ENCODE data around the gene TTC7B.

TTC7B gene

DNA sequence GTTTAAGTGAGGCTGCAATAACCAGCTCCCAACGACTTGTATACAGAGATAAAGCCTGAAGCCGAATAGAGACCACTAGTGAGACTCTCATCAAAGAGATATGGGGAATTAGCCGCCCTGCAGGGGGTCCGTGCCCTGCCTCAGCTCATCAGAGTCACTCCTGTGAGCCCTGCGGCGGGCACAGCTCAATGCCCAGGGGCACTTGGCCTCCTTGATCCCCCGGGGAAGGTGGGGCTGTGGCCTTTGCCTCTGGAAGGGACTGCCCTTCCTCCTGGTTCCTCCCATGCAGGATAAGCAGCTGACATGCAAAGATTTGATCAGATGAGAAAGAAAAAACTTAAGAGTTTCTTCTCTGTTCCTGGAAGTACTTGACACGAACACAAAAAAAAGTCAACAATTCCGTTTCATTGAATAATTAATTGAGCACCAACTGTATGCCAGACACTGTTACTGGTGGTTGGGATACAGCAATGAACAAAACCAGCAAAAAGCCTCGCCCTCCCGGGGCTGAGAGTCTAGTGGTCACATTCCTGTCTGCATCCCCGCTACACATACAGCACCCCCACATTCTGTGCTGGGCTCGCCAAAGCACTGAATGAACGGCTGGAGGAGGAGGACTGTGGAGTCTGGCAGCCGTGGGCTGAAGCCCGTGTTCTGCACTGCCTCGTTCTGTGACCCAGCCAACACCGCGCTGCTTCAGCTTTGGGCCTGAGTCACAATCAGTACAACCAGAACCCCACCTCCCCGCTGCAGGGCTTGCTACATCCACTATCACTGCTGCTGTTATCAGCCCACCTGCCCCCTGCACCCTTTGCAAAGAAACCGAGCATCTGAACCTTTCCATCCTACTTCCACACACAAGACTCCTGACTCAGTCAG lies 10.3 kb downstream of the TTC7B start:
- no peak for DNase-seq (ENCODE audit: low spot score)

DNA sequence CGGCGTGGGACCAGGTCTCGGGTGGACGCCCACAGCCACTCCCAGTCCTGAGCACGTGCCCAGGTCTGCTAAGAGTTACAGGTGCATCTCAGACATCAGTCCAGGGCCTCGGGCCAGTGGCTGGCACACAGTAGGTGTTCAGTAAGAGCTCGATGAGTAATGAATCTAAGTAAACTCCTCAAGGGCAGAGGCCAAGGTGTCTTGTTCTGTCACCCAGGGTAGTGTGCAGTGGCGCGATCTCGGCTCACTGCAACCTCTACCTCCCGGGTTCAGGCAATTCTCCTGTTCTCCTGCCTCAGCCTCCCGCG lies 11.2 kb downstream of the TTC7B start:
- DNase-seq (ENCODE audit: low spot score), result no peak

DNA sequence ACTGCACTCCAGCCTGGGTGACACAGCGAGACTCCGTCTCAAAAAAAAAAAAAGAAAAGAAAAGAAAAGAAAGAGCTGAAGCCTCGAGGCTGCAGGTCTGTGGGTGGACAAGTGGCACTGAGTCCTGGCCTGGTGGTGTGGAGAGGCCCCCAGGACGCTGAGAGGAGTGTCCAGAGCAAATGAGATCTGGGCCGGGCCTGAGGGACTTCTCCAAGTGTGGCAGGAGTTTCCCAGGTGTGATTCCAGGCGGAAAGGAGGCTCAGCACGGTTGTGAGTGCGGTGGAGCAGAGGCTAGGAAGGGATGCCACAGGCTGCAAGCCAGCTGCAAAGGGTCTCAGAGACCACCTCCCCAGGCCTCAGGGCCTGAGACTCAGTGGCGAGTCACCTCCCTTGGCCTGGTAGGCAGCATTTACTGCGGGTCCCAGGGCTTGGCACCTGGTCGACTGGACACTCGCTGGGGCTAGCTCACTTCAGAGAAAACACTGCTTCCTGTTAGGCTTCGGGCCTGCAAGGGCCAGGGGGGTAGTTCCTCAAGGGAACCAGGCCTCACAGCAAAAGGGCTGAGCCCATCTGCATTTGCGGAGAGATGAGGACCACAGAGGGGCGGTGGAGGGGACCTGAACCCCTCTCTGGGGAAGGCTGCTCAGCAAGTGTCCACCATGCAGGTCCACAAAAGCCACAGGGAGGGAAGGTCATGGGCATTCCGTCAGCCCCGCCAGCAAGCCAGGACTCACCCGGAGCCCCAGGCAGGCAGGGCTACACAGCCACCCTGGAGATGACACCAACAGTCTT lies 11.7 kb downstream of the TTC7B start:
- no peak for DNase-seq (ENCODE audit: low spot score)

DNA sequence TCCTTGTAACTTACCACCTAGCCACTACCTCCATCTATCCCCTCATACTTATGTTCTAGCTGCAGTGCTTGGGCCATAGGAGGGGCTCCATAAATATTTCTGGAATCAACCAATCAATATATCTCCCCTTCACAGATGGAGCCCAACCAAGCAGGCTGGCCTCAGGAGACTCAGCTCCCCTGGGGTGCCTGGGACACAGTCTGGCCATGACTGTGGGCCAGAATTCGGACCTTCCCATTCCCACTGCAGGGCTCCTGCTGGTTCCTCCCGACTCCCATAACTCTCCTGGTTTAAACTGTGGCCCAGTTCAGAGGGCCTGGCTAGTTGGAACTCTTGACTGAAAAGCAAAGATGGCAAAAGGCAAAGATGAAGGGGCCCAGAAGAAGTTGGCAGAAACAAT lies 13.0 kb downstream of the TTC7B start:
- no peak for DNase-seq (ENCODE audit: low spot score)

DNA sequence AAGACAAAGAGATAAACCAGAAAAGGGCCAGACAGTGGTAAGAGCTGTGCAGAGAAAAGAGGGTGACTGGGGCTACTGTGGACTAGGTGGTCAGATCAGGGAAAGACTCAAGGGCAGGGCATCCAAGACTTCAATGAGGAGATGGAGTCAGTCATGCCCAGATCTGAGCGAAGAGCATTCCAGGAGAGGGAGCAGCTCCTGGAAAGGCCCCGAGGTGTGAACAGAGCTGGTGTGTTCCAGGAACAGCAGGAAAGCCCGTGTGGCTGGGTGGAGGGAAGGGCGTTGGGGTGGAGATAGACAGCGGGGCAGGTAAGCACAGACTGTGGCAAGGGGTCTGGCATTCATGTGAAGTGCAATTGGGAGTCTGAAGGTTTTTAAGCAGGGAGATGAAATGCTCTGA lies 16.8 kb downstream of the TTC7B start:
- no peak for DNase-seq (ENCODE audit: low spot score)

DNA sequence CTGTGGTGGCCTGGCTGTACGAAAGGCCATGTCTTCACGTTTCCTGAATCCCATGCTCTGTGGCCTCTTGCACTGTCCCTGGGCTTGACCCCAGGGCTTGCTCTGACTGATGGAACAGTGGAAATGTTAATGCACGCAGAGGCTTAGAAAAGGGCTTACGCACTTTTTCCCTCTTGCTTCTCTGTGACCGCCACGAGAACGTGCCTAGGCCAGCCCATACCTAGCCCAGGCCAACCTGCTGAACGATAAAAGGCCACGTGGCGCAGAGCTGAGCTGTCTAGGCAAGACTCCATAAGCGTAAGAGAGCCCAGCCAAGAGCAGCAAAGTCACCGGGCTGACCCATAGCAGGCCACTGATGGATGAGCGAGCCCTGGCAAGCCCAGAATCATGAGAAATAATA lies 18.3 kb downstream of the TTC7B start:
- DNase-seq (ENCODE audit: low spot score), result no peak

DNA sequence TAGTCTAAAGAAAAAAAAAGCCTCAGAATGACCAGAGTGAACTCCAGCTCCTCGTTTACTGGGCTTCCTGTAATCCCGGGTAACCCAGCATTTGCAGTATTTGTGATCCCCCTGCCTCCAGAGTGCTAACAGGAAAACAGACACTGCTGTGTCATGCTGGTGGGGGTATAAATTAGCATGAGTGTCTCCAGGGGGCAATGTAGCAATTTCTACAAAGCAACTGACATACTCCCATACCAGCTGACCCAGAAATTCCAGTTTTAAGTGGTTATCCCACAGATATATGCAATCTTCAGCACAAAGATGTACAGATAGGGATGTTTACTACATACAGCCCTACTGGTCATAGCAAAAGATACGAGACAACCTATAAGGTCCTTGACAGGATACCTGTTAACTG lies 18.8 kb downstream of the TTC7B start:
- DNase-seq (ENCODE audit: low spot score), result no peak

DNA sequence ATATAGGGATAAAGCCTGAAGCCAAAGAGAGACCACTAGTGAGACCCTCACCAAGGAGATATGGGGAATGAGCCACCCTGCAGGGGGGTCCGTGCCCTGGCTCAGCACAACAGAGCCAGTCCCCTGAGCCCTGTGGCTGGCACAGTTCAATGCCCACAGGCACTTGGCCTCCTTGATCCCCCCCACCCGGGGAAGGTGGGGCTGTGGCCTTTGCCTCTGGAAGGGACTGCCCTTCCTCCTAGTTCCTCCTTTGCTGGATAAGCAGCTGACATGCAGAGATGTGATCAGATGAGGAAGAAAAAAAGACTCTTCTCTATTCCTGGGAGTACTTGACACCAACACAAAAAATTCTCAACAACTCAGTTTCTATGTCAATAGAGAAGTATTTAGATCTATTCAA lies 19.9 kb downstream of the TTC7B start:
- DNase-seq (ENCODE audit: low spot score), result no peak

DNA sequence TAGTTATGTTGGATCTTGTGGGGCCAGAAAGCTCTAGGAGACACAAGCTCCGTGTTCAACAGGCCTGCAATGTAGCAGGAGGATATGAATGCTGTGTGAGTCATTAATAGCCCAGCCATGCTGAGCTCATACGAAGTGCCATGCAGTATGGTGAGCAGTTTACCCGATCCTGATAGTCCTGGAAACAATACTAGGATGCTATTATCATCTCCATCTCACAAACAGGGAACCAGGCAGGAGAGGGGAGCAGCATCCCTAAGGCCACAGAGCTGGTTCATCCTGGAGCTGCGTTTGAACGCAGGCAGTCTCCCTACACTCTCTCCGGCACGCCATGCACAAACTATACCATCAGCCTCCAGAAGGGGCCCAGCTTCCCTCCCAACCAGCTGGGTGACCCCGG lies 20.5 kb downstream of the TTC7B start:
- no peak for DNase-seq (ENCODE audit: low spot score)

DNA sequence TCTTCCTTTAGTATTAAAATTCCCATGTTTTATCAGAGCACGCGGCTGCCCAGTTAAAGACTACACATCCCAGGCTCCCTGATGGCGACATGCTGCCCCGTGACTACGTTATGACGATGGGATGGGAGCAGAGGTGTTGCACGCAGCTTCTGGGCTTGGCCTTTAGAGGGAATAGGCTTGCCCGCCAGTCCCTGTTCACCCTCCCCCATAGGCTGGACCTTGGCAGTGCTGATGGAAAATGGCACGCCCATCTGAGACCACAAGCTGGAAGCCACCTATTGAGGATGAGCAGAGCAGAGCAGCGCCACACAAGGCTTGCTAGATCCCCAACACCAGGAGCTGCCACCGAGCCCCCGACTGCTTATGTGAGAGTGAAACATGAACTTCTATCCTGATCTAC lies 24.7 kb downstream of the TTC7B start:
- DNase-seq (ENCODE audit: low spot score), result no peak

DNA sequence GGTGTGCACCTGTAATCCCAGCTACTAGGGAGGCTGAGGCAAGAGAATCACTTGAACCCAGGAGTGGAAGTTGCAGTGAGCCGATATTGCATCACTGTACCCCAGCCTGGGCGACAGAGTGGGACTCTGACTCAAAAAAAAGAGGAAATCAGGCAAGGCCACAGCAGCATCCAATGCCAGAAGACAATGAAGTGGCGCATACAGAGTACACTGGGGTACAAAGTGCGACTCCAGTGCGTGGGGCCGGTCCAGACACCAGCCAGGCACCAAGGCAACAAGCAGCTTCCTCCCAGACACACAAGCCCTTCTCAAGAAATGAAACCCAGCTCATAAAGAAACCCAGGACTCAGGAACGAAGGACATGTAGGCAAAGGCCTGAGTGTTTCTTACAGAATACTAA lies 28.2 kb downstream of the TTC7B start:
- no peak for DNase-seq (ENCODE audit: low spot score)

DNA sequence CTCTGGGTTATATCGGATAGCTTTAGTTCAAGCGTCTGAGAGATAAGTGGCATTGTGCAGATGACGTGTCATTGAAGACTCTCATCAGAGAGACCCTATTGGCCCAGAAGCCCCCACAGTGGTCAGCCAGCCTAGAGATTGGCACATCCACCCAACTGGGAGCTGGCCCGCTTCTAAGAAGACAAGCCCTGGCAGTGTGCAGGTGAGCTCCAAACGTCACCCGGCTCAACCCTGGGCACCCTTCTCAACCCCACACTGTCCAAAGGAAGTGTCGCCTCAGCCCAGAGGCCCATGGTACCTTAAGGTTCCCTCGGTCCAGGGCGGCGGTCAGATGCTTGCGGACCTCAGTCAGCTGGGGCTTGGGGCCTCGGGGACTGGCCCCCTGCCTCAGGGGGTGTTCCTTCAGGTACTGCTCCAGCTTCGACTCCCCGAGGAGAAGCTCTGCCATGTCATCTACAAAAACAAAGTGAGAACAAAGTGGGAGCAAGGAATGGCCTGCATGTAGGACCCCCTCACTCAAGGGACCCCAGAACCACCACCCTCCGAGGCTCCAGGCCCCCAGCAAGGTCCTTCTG lies 30.3 kb downstream of the TTC7B start:
- no peak for DNase-seq (ENCODE audit: low spot score)

DNA sequence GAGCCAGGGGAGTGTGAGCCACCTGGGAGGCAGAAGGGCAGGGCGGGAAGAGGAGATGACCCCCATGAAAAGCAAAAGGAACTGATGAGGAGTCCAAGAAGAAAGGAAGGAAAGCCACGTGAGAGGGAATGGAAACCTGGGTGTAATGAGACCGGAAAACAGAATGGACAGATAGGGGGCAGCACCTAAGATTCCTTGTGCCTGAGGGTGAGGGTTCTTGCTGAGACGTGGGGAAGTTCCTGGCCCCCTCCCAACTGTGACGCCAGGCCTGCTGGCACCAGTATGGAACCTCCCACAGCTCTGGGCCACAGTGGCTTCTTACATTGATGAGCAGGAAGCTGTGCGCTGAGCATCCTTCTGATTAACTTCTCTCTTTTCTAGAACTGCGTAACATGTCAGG lies 30.8 kb downstream of the TTC7B start:
- no peak for DNase-seq (ENCODE audit: low spot score)

DNA sequence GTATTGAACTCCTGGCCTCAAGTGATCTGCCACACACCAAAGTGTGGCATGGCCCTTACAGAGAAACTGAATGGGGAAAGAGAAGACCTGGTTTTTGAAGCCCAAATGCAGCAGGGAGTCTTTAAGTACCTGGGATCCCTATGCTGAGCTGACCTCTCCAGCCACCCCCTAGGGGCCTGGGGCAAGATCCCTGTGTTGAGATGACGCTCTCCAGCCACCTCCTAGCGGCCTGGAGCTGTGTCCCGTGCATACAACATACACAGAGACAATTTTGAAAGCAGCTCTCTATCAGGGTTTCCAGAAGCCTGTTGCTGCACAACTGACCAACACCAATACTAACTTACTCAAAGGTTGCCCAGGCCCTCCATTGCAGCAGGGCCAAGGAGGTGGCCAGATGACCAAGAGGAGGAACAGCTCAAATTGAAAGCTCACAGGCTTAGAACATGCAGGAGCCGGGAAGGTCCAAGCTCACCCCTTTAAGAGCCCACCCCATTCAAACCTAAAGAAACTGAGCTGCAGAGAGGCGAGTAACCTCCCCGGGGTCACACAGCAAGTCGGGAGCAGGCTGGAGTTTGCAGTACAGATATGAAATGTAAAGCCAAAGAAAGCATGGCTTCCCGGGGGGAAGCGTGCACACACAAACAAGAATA lies 31.5 kb downstream of the TTC7B start:
- no peak for DNase-seq (ENCODE audit: low spot score)

DNA sequence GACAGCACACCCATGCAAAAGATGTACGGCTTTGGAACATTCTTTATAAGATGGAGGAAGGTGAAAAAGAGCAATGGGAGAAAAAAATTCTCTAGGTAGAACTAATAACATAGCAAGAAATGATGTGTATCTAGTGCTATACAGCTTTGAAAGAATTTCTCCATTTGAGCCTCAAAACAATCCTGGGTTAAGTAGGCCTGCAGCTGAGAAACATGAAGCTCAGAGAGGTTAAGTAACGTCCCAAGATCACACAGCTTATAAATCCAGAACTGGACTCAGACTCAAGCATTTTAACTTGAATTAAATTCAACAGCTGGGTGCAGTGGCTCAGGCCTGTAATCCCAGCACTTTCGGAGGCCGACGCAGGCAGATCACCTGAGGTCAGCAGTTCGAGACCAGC lies 32.9 kb downstream of the TTC7B start:
- DNase-seq (ENCODE audit: low spot score), result no peak

DNA sequence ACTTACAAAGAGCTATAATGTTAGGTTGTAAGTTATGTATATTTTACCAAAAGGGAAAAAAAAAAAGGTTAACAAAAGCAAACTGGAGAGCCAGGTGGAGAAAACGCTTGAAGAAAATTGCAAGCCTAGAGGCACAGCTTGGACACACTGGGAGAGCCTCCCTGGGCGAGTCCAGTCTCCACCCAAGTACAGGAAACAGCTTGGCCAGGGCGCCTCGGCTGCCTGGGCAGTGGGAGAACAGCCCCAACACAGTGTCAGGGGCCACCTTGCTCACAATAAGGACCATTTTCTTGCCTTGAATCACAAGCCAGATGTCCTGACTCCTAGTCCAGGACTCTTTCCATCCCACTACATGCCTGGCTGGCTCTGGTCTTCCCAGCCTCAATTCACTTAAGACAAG lies 33.3 kb downstream of the TTC7B start:
- no peak for DNase-seq (ENCODE audit: low spot score)

DNA sequence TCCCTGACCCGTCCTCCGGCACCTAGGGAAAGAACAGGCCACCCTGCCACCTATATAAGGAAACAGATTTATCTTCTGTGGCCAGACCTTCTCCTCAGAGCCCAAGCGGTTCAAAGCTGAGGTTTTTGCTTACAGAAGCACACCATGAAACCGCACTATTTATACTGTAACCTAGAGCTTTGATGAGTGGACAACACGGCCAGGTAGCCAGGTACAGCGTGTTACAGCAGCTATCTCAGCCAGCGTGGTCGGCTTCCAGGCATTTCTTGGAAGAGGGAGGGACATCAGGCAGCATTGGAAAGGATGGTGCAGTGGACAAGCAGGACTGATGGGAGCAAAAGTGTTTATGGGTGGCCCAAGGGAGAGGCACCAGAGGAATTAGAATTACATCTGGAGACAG lies 34.4 kb downstream of the TTC7B start:
- no peak for DNase-seq (ENCODE audit: low spot score)

DNA sequence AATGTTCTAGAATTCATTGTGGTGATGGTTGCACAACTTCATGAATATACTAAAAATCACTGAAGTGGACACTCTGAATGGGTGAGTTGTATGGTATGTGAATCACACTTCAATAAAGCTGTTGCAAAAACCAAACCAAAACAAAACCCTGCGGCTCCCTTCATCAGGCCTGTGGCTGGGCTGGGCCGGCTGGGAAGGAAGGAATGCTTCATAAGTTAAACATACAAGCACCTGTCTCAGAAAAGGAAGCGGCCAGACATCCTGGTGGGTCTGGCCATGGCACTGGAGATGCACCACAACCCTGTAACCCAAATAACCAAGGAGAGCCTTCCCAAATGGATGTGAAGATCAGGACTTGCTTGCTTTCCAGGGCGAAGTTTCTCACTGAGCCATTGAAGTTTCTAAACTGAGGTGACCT lies 34.9 kb downstream of the TTC7B start:
- no peak for DNase-seq (ENCODE audit: low spot score)

DNA sequence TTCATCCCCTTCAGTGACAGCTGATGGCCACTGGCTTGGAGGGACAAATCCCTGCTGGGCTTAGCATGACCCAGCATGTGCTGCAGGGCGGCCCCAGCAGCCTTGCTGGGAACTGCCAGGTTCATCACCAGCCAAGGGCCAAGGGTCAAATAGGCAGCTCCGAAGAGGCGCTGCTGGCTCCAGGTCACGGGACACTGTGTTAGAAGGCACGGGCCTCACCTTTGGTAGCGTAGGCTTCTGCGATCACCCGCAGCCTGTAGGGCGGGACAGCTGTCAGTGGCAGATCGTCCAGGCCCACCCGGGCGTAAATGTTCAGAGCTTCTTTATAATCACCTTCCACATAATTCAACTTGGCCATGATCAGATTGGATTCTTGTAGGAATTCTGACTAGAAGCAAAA lies 35.7 kb downstream of the TTC7B start:
- DNase-seq (ENCODE audit: low spot score), result no peak

DNA sequence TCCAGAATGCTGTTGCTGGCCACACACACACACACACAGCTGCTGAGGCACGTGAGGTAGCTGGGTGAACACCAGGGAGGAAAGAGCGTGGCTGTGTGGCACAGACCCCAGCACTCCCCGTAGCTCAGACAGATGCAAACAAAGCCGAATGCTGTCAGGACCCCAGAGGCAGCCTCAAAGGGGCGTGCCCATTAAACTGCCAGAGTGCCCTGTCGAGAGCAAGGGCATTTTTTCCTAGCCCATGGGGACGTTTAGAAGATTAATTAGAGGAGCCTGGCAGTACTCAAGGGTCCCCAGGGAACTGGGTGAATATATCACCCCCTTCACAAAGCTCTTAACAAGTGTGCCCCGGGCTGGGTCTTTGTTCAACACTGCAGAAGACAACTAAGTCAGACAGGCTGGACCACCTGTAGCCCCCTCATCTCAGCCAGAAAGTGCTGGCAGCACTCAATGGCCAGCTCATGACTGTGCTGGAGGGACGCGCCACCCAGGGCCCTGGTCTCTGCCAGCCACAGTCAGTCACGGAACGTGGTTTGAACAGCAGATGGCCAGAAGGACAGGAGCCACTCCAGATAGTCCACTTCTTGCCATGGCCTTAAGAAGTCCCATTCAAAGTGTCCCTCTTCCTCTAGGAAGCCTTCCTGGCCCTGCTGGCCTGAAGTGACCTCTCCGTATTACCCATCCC lies 37.5 kb downstream of the TTC7B start:
- DNase-seq (ENCODE audit: low spot score), result no peak

DNA sequence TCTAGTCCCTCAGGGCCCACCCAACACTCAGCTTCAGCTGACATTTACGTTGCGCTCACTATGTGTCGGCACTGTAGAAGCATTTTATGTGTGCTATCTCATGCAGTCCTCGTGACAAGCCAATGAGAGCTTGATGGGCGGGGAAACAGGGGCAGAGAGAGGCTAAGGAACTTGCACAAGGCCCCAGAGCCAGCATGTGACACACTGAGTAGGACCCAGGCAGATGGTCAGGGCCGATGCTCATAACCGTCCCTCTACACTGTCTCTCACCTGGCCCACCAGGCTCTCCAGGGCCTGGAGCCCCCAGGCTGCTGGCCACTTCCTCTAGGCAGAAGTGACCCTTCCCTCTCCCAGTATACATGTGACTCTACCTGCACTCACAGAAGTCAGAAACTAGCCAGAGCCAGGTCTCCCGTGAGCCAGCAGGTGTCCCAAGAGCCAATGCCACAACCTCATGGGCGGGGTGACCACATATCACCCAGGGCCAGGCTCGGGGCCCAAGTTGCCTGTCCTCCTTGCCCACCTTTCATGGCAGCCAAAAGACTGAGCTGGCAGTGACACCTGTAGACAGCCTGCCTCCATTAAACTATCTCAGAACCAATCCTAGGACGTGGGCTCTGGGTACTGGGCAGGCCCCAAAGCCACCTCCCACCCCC lies 38.3 kb downstream of the TTC7B start:
- no peak for DNase-seq (ENCODE audit: low spot score)

DNA sequence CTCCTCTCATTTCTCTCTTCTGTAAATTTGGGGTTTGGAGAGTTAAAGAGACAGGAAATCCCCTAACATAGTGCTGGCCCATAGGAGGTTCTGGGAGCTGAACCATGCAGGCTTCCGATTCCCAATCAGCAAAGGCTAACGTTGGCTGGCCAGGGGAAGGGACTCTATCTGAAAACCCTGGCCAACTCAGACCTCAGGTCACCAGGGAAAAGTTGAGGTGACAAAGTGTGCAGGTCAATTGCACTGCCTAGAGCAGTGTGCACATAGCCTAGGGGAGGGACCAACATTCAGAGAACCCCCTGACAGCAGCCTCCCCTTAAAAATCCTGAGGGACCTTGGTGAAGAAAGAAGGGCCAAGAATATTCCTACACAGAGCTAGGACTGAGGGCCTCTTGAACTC lies 38.9 kb downstream of the TTC7B start:
- DNase-seq (ENCODE audit: low spot score), result no peak
